Amygdala (tissue), 56 donors: Measurements from ENCODE around the gene POLDIP2.
"Not testable (repeated sequence)": the region's sequence is repeated elsewhere in the genome, so short reads cannot be mapped to it uniquely, and the experiment has no call there.

Experiments
- DNase-seq, 56 donors: peaks; one replicate each; lab custom pipeline; 2025; lab: John Stamatoyannopoulos, UW

POLDIP2 gene

GRCh38 chr17:28338769-28339212 is 18.5 kb downstream of the POLDIP2 start:
- DNase-seq = not testable (repeated sequence)

GRCh38 chr17:28338056-28338768 is 19.1 kb downstream of the POLDIP2 start:
- no peak for DNase-seq

DNA sequence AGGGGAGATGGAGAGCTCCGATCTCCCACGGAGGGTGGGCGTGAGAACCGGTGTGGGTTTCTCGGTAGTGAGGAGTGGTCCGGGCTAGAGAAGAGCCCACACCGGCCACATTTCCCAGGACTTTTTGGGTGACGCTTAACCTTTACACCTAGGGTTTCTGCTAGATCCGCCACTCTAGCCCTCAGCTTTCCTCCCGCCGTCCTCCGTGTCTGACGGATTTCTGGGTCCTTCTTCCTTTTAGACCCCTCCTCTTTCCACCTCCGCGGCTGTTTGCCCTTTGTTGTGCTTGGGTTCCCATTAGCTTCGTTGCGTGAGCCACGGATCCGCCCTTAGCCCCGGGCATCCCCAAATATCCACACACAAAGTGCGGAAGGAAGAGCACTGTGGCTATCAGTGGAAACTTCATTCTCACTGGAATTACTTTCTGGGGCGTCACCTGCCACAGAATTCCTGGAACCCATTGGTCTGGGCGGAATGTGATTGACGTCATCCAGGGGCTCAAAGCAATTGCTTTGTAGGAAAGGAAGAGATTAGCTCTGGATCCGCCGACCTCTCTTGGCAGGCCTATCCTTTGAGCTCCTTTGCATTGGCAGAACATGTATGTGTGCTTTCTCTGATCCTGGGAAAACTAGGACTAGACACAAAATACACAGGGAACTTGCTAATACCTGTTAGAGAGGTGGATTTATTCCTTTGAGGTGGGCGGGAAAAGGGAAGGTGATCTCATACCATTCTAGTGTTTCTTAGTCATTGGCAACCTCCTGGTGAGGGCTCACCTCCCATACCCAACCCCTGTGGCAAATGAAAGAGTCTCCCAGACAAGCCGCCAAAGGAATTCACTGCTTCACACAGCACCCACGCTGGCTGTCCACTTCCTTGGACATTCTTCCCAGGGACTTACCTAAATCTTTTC is 21.1 kb downstream of the POLDIP2 start:
- peak in 21 of 56 donors; percentile 12 to 65 (median 30) for DNase-seq

- DNase-seq = peak; percentile 83 to 100 (median 99)
Observed at GRCh38 chr17:28335201-28335958, 21.9 kb downstream of the POLDIP2 start, which contains the start of the genes IFT20 and TNFAIP1. TSS of gene IFT20 (minus strand) at chr17:28335472. CDS start at chr17:28331985, 3,487 bp downstream. TSS of gene TNFAIP1 (plus strand) at chr17:28335761. CDS start at chr17:28339522, 3,761 bp downstream.

GRCh38 chr17:28334666-28335200 is 22.6 kb downstream of the POLDIP2 start:
- DNase-seq = no peak

- no peak for DNase-seq
Observed at GRCh38 chr17:28334171-28334570, 23.2 kb downstream of the POLDIP2 start.

DNA sequence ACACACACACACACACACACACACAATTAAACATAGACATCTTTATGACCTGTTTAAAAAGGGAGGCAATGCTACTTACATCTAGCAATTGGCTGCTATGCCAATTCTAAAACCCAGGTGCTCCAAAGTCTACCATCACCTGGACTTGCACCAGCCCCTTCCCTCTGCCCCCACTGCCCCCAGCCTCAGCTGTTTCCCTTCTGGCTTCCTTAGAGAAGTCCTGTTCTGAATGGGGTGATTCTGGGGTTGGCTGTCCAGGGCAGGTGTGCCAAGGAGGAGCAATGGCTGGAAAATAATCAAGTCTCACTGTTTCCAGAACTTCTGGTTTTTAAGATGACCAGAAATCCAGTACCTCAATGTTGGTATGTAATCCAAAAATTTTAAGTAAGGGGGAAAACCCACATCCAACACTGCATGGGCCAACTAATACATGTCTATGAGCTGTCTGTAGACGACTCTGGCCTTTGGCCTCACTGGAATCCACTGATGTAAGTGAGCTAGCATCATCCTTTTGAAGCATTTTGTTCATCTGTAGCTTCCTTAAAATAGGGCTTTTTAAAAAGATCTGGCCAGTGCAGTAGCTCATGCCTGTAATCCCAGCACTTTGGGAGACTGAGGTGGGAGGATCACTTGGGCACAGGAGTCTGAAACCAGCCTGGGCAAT is 24.1 kb downstream of the POLDIP2 start:
- DNase-seq = no peak

GRCh38 chr17:28331891-28332420 is 25.4 kb downstream of the POLDIP2 start:
- no peak for DNase-seq

DNA sequence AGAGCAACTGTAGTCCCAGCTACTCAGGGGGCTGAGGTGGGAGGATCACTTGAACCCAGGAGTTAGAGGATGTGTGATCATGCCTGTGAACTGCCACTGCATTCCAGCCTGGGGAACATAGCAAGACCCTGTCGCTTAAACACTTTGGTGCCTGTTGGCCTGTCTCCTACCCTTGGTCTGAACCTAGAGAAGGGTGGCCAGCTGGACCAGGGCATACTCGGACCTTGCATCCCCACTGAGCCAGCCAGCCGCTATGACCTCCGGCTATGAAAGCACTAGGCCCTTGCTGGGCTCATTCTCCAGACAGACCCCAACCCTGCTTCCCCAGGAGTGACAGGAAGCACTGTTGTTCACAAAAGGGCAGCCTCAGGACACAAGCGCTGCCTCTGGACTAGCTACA is 26.7 kb downstream of the POLDIP2 start:
- DNase-seq = no peak

- DNase-seq = no peak
Observed at GRCh38 chr17:28328325-28328724, 29.0 kb downstream of the POLDIP2 start.

- no peak for DNase-seq
Observed at GRCh38 chr17:28327709-28328108, 29.6 kb downstream of the POLDIP2 start.

GRCh38 chr17:28327031-28327607 is 30.2 kb downstream of the POLDIP2 start:
- no peak for DNase-seq

DNA sequence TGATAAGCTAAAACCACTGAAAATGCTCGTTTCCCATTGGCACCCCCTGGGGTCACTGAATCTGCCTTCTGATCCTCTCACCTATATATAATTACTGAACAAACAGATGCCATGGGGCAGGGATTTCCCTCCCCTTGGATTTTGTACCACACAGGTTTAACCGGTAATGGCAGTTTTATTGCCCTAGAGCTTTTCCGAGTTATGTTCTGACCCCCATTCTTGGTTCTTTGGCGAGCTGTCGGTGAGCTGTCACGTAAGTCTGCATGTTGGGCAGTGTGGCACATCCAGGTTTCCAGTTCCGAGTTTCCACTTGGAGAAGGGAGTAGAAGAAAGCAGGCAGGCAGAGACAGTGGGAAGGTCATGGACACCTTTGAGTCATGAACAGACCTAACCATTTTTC is 31.2 kb downstream of the POLDIP2 start:
- no peak for DNase-seq

- DNase-seq = no peak
Observed at GRCh38 chr17:28325211-28325610, 32.1 kb downstream of the POLDIP2 start.

GRCh38 chr17:28324781-28325180 is 32.5 kb downstream of the POLDIP2 start:
- no peak for DNase-seq

GRCh38 chr17:28324267-28324745 is 33.0 kb downstream of the POLDIP2 start:
- DNase-seq = no peak

DNA sequence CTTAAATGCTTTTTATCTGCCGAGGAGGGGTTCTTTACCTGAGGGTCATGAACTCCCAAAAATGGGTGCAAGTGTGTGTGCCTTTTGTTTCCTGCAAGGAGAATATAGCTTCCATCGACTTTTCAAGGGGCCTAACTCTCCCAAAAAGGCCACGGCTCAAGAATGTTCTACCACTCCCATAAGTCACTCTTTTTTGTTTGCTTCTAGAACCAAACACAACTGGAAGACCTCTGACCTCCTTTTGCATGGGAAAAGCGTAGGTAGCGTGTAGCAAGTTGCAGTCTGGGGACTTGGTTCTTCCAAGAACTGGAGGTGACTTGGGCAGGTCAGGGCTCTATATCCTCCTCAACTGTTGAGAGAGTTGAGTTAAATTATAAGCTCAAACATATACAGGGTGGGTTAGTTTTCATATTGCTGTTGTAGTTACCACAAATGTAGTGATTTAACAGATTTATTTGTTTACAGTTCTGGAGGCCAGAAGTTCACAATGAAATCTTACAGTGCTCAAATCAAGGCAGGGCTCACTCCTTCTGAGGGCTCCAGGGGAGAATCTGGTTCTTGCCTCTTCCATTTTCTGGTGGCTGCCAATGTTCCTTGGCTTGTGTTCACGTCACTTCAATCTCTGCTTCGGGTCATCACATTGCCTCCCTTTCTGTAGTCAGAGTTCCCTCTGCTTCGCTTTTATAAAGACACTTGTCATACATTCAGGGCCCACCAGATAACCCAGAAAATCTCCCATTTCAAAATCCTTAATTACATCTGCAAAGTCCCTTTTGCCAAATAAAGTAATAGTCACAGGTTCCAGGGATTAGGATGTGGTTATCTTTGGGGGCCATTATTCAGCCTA is 36.9 kb downstream of the POLDIP2 start:
- DNase-seq = no peak

- no peak for DNase-seq
Observed at GRCh38 chr17:28319598-28319935, 37.8 kb downstream of the POLDIP2 start.
